GM18511 (cell line): ENCODE results near the gene RCE1.
"Not testable (repeated sequence)": the region's sequence is repeated elsewhere in the genome, so short reads cannot be mapped to it uniquely, and the experiment has no call there.

Experiments used
- ATAC-seq: cut with Tn5 transposase; IDR thresholded peaks from one replicate; pipeline ENCODE4 v1.9.1; 2021; ENCODE audit warnings: mild to moderate bottlenecking, moderate library complexity; ENCODE audit not compliant: unreplicated experiment

Gene RCE1

GRCh38 chr11:66842896-66843775 lies at the start of gene RCE1:
Gene RCE1, plus strand, starts transcription at chr11:66843441. Its CDS starts 15 bp downstream, at chr11:66843456.
- peak; percentile 84 for ATAC-seq

- not testable (repeated sequence) for ATAC-seq
Observed at GRCh38 chr11:66799815-66800214, 43.4 kb upstream of the RCE1 start.

- peak; percentile 59 for ATAC-seq
Observed at GRCh38 chr11:66800720-66801428, 42.4 kb upstream of the RCE1 start.

- no peak for ATAC-seq
Observed at GRCh38 chr11:66809592-66809991, 33.6 kb upstream of the RCE1 start.

GRCh38 chr11:66810576-66811185 lies 32.6 kb upstream of the RCE1 start:
- ATAC-seq, result no peak

- no peak for ATAC-seq
Observed at GRCh38 chr11:66814678-66815077, 28.6 kb upstream of the RCE1 start.

- no peak for ATAC-seq
Observed at GRCh38 chr11:66815646-66816045, 27.6 kb upstream of the RCE1 start.

GRCh38 chr11:66818231-66818955 lies 24.8 kb upstream of the RCE1 start:
- ATAC-seq, result no peak

GRCh38 chr11:66820381-66820780 lies 22.9 kb upstream of the RCE1 start:
- ATAC-seq, result no peak

GRCh38 chr11:66820901-66821300 lies 22.3 kb upstream of the RCE1 start:
- no peak for ATAC-seq

- no peak for ATAC-seq
Observed at GRCh38 chr11:66823700-66824099, 19.5 kb upstream of the RCE1 start.

- ATAC-seq, result not testable (repeated sequence)
Observed at GRCh38 chr11:66824573-66824972, 18.7 kb upstream of the RCE1 start.

GRCh38 chr11:66834539-66834845 lies 8.7 kb upstream of the RCE1 start:
- ATAC-seq, result no peak

GRCh38 chr11:66834943-66835342 lies 8.3 kb upstream of the RCE1 start:
- ATAC-seq, result no peak

GRCh38 chr11:66835768-66836405 lies 7.4 kb upstream of the RCE1 start:
- no peak for ATAC-seq

GRCh38 chr11:66840317-66841091 lies 2.7 kb upstream of the RCE1 start:
- no peak for ATAC-seq

GRCh38 chr11:66841861-66842260 lies 1.4 kb upstream of the RCE1 start:
- no peak for ATAC-seq

GRCh38 chr11:66842501-66842895 lies 743 bp upstream of the RCE1 start:
- peak; percentile 14 for ATAC-seq

GRCh38 chr11:66843776-66844495 lies 695 bp downstream of the RCE1 start:
- ATAC-seq, result no peak
